SIG-M5 (cell line): ENCODE data around the gene DCTN1.
"Not testable (repeated sequence)": the region's sequence is repeated elsewhere in the genome, so short reads cannot be mapped to it uniquely, and the experiment has no call there.

ENCODE experiments used
- DNase-seq: peaks from one replicate; lab custom pipeline; 2025; lab: John Stamatoyannopoulos, UW

Gene DCTN1

DNA sequence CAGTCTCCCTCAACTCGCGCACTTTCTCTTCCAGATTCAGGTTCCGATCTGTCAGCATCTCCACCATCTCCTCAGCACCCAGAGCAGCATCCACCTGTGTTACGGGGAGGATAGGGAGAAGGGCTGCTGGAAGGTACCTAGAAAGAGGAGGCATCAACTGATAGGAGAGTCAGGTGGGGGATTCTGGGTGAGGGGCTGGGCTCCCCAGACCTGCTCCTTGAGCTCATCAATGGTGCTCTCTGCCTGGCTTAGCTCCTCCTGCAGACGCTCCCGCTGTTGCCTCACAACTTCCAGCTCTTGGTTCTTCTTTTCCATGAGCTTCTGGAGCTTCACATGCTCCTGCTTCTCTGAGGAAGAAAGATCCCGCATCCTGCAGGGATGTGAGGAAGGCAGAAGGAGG lies 10.1 kb downstream of the DCTN1 start:
- DNase-seq, result no peak

- no peak for DNase-seq
Measured at GRCh38 chr2:74368499-74368898, 11.6 kb downstream of the DCTN1 start.

DNA sequence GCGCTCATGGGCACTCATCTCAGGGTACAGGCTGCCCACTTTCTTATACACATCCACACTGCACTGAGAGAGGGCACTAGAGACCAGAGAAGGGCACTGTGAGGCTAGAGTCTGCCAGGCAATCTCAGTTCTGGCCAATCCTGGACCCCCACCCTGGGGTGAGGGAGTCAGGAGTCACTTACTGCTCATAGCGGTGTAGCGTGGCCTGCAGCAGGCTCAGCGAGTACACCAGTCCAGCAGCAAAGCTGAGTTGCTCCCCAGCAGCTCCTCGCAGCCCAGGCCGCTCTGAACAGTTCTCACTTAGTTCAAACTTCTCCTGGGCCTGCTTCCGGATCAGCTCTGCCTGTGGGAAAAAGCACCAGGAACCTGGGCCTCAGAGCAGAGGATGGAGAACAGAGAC lies 12.3 kb downstream of the DCTN1 start:
- DNase-seq, result no peak

- no peak for DNase-seq
Measured at GRCh38 chr2:74366036-74366435, 14.1 kb downstream of the DCTN1 start.

DNA sequence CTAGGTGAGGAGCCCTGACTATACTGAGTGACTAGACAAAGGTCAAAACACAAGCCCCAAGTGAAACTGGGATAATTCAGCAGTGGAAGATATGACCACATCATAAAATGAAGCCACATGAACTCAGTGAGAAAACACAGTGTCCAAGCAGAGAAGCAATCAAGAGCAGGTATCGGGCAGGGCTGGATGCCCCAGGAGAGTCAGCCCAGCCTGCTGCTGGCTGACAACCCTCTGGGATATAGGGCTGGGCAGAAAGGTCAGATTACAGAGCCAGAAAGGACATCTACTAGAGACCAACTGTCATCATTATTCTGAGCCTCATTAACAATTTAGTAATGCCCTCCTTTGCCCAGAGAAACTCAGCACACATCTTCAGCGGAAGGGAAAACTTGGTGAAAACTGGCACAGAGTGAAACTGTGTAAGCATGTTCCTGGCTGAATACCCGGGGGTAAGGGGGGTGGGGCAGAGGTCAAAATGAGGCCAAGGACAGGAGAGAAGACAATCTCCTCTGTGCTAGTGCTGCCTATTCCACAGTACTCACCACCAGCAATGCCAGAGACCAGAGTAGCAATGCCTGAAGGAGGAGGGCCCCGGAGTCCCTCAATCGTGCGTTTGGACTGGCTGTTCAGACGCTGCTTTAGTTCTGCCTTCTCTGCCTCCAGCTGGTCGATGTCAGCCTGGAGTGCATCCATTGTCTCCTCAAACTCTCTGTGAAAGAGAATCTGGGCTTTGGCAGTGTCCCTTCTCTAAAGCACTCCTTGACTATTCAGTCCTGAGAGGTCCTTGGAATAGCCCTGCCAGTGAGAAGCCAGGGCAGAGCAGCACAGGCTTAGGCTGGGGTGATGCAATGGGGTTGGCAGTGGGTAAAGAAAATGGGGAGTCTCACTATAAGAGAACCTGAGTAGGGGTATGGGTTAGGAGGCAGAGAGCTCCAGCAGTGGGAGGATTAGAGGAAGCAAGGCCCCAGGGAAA lies 15.3 kb downstream of the DCTN1 start:
- no peak for DNase-seq

DNA sequence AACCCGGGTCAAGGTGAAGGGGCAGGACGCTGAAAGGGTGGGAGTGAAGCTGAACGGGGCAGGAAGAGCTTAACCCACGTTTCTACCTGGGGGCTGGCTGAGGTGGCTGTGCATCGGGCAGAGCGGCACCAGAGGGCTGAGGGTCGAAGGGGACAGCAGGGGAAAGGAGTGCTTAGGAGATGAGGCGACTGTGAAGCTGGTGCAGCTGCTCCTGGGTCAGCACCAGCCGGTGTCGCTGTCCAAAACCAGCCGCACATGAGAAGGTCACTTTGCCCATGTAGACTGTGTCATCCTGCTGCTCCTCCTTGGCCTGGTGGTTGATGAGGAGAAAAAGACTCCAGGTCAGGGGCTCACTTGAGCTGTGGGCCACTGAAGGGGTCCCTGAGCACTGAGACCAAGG lies 18.8 kb downstream of the DCTN1 start:
- no peak for DNase-seq

GRCh38 chr2:74357627-74358026 lies 22.5 kb downstream of the DCTN1 start:
- no peak for DNase-seq

- no peak for DNase-seq
Measured at GRCh38 chr2:74349889-74350288, 30.2 kb downstream of the DCTN1 start.

DNA sequence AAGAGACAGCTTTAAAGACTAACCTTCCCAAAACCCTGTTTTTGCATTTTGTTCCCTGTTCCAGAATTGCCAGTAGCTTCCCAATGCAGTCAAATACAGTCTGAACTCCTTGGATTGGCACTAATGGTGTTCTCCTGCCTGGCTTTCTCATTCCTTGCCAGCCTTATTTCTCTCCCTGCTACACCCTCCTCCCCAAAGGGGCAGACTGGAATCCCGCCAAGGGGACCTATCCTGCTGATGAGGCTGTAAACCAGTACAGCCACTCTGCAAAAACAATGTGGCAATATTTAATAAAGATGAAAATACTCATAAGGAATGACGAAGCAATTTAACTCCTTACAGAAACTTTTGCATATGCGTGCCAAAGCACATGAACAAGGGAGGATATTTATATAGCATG lies 32.4 kb downstream of the DCTN1 start:
- no peak for DNase-seq

GRCh38 chr2:74347303-74347702 lies 32.8 kb downstream of the DCTN1 start:
- DNase-seq, result no peak

DNA sequence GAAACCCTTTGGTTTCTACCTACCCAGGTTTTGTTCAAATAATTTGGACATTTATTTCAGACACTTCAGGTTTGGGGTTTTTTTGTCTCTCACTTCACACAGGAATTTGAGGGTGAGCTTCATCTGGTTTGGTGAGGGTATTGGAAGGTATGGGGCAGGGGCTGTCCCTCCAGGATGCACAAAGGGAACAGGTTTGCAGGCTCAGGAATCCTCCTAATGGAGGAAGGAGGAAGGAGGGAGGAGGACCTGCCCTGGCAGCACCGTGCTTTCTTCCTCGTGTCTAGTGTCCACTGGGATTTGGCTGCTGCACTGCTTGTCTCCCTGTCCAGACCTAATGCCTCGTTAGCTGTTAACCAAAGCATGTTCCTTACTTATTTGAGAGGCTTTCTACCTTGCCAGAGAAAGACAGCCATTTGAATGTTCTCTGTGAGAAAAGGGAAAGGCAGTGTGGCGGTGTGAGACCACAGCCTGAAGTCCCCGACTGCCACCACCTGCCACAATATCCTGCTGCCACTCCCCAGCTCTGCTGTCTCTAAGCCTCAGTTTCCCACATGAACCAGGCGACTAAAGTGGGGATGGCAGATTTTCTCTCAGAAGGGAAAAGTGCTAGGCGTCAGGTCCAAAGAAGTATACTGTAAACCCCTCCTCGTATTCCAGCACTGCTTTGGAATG lies 34.7 kb downstream of the DCTN1 start:
- no peak for DNase-seq

- no peak for DNase-seq
Measured at GRCh38 chr2:74343316-74343715, 36.8 kb downstream of the DCTN1 start, which contains the start of gene SLC4A5. SLC4A5 (minus strand) TSS chr2:74343416; CDS start chr2:74315023, 28,393 bp downstream.

- not testable (repeated sequence) for DNase-seq
Measured at GRCh38 chr2:74336227-74336626, 43.9 kb downstream of the DCTN1 start.

DNA sequence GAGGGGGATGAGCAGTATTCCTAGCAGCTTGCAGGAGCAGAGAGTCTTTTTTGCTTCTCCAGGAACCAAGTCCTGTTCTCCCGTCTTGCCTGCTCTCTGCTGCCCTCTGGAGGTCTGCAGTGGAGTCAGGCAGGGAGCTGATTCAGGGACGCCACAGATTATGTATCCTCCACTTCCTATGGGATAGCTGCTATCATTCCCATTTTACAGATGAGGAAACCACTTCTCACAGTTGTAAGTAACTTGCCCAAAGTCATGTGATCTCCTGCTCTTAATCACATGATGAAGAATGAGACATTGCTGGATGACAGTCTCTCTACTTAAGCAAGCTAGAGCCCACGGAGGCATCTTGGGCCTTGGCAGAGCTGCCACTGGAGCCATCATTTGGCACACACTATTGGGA lies 45.2 kb downstream of the DCTN1 start:
- DNase-seq, result no peak

- DNase-seq, result no peak
Measured at GRCh38 chr2:74333896-74334586, 46.1 kb downstream of the DCTN1 start.

- DNase-seq, result no peak
Measured at GRCh38 chr2:74333175-74333574, 46.9 kb downstream of the DCTN1 start.

GRCh38 chr2:74332550-74333174 lies 47.4 kb downstream of the DCTN1 start:
- no peak for DNase-seq

DNA sequence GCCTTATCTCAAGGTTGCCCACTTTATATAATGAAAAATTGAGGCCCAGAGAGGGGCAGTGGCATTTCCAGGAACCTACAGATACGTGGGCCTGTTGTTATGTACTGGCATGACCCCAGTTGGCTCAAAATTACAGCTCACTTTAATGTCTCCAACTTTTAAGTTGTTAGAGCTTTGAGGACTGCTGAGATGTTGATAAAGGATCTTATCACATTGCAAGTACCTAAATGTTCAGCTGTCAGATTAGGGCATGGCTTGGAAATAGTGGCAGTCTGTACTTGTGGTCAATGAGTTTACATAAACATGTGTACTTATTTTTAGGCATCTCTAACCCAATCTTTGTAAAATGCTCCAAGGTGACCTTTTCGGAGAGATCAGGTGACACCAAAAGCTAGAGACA lies 51.5 kb downstream of the DCTN1 start:
- DNase-seq, result no peak

GRCh38 chr2:74328074-74328473 lies 52.0 kb downstream of the DCTN1 start:
- DNase-seq, result no peak

DNA sequence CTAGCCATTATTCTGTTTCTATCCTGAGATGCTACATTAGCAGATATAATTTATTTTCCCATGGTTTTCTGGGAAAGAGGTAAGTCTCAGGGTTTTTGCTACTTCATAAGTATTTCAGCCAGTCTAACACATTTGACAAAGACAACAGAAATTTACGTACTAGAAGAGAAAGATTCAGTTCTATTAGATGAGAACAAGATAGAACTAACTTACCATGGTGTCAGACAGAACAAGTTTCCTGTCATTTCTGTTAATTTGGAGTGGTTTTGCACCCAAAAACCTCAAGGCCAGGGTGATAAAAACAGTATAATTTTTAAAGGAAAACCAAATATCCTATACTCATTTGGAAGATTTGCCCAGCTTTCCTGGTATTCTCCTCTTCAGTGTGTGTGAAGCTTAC lies 52.5 kb downstream of the DCTN1 start:
- no peak for DNase-seq

GRCh38 chr2:74327199-74327598 lies 52.9 kb downstream of the DCTN1 start:
- no peak for DNase-seq

DNA sequence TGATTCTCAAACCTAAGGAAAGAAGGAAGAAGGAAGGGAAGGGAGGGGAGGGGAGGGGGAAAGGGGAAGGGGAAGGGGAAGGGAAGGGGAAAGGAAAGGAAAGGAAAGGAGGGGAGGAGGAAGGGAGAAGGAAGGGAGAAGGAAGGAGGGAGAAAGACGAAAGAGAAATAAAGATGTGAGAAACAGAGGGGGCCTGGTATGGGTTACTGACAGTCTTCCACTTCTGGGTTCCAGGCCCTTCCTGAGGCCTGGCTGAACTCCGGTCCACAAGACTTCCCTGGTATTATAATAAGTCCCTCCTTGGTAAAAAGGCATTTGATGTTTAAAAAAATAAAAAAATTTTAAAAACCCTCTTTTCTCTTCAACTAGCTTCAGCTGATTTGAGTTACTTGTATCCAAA lies 54.3 kb downstream of the DCTN1 start:
- no peak for DNase-seq
